Motor neuron (in vitro differentiated cells): ENCODE measurements around the gene TMEM229B. TPM values are rescaled to one million over a fixed set of nuclear protein-coding genes. Genes with fewer than 3 reads are reported as not detected.

Source experiments
- ATAC-seq, 8 experiments: fragments of 200-7000 bp; cut with Tn5 transposase; replicated peaks in 6 of 8; 2 replicates each; pipeline ENCODE4 v1.8.0; 2021; ENCODE audit warnings: mild to moderate bottlenecking in 8 of 8, moderate library complexity in 8 of 8
- H3K27ac ChIP-seq, 2 donors: fragments of 250-450 bp; sonication (Bioruptor Pico); 2 replicates each; pipeline ENCODE4 v1.9.0; 2021; ENCODE audit warnings: antibody characterized with exemption in 2 of 2, mild to moderate bottlenecking in 2 of 2, moderate library complexity in 1 of 2
- H3K4me1 ChIP-seq, 2 donors: fragments of 250-450 bp; sonication (Bioruptor Pico); replicated peaks in 1 of 2; 2 replicates each; pipeline ENCODE4 v1.6.1; 2021; ENCODE audit warnings: antibody characterized with exemption in 2 of 2, mild to moderate bottlenecking in 2 of 2, moderate library complexity in 1 of 2
- H3K4me3 ChIP-seq, 5 donors: fragments of 250-450 bp; sonication (Bioruptor Pico); 2 replicates each; pipeline ENCODE4 v1.9.0; 2021; ENCODE audit warnings: antibody characterized with exemption in 5 of 5, mild to moderate bottlenecking in 5 of 5, moderate library complexity in 4 of 5
- WGBS, 10 experiments: fragments of 450-650 bp; shearing (Covaris generic); methylation state at CpG; one replicate each; pipeline ENCODE4 v1.0.0; 2022; 5-methylcytosine and 5-hydroxymethylcytosine counted together
- in situ Hi-C, 9 experiments: fragments of 400-800 bp; cut with MboI; loops; one replicate each; pipeline ENCODE4 v1.15.0; 2021; ENCODE audit warnings: low sequenced_read_pairs in 9 of 9, low pct_unique_long_range_greater_than_20kb in 2 of 9; ENCODE audit not compliant: unreplicated experiment in 9 of 9
- total RNA-seq, 8 experiments: library from RNA; unstranded; fragments of 300-600 nt; gene quantifications; 2 replicates each; pipeline versions ENCODE4 v1.2.3 to v1.2.4, GENCODE V29; 2022

TMEM229B gene
- total RNA-seq, result 10 to 100 TPM in 1 of 8 experiments, 1 to 10 TPM in 3, under 1 TPM in 4; 0.38 to 13.3 (median 0.93) TPM

GRCh38 chr14:67487937-67488893 lies at the start of gene TMEM229B:
Gene TMEM229B (minus strand): TSS chr14:67488721. CDS start chr14:67473923, 14,798 bp downstream.
- Histone ChIP-seq H3K4me3 (no peak within 1 kb of the TSS), H3K4me1 (peaks cover 0 to 6% of the 10 kb centered on the region in 2 donors), H3K27ac (no peak within 1 kb of the TSS)
- whole genome bisulfite sequencing, 10 experiments, result 40 to 95% (median 87%) methylated on average over 2 to 4 of the region's 13 CpGs; no CpG with 5 or more reads in 6 of the 10 experiments
- ATAC-seq, result peak in 1 of 8 experiments; percentile 18
- in situ Hi-C loops, result no loop called here

- no peak for ATAC-seq
- H3K4me3 ChIP-seq, result no peak overlapping the region
- no peaks in the 10 kb centered on the region for H3K4me1 ChIP-seq
- in situ Hi-C loops, result no loop called here
- H3K27ac ChIP-seq, result no peak overlapping the region
- 8 to 100% (median 93%) methylated on average over 1 to 3 of the region's 3 CpGs; no CpG with 5 or more reads in 4 of the 10 experiments for WGBS, 10 experiments
These were observed 49.2 kb upstream of the TMEM229B start for GRCh38 chr14:67537736-67538135.

- H3K4me1 ChIP-seq, result no peaks in the 10 kb centered on the region
- ATAC-seq, result no peak
- in situ Hi-C loops, result no loop called here
- WGBS, 10 experiments, result 60 to 94% (median 73%) methylated on average over 1 to 4 of the region's 4 CpGs; no CpG with 5 or more reads in 5 of the 10 experiments
- no peak overlapping the region for H3K27ac ChIP-seq
- H3K4me3 ChIP-seq, result no peak overlapping the region
These were observed 47.6 kb upstream of the TMEM229B start for GRCh38 chr14:67536087-67536486.

- peak overlapping the region; percentile 54 to 99 (median 84) for H3K4me3 ChIP-seq
- ATAC-seq, result peak in 5 of 8 experiments; percentile 17 to 39 (median 35)
- H3K27ac ChIP-seq, result peak overlapping the region in 1 of 2 donors; percentile 28
- in situ Hi-C loops, result no loop called here
- 0 to 95% (median 19%) methylated on average over 1 to 6 of the region's 6 CpGs; no CpG with 5 or more reads in 4 of the 10 experiments for WGBS, 10 experiments
- H3K4me1 ChIP-seq, result no peaks in the 10 kb centered on the region
These were observed 45.2 kb upstream of the TMEM229B start for GRCh38 chr14:67533754-67534085.

GRCh38 chr14:67532998-67533753 lies 44.7 kb upstream of the TMEM229B start, which contains the start of gene PLEKHH1:
Gene PLEKHH1 (plus strand): TSS chr14:67533290. CDS start chr14:67541868, 8,578 bp downstream.
- in situ Hi-C loops, result no loop called here
- peak within 1 kb of the TSS in 1 of 2 donors; percentile 28 for H3K27ac ChIP-seq
- ATAC-seq, result peak; percentile 90 to 99 (median 94)
- H3K4me1 ChIP-seq, result no peaks in the 10 kb centered on the region
- H3K4me3 ChIP-seq, result peak within 1 kb of the TSS; percentile 54 to 99 (median 84)
- 0 to 20% (median 0%) methylated on average over 1 to 3 of the region's 86 CpGs; no CpG with 5 or more reads in 6 of the 10 experiments for WGBS, 10 experiments

- no peak for ATAC-seq
- no peak overlapping the region for H3K27ac ChIP-seq
- in situ Hi-C loops, result no loop called here
- no peaks in the 10 kb centered on the region for H3K4me1 ChIP-seq
- peak overlapping the region; percentile 54 to 99 (median 84) for H3K4me3 ChIP-seq
- 0 to 82% (median 64%) methylated on average over 1 to 10 of the region's 23 CpGs; no CpG with 5 or more reads in 1 of the 10 experiments for WGBS, 10 experiments
These were observed 44.1 kb upstream of the TMEM229B start for GRCh38 chr14:67532606-67532997.

GRCh38 chr14:67529947-67530935 lies 41.7 kb upstream of the TMEM229B start:
- in situ Hi-C loops, result no loop called here
- Histone ChIP-seq H3K4me1 (no peaks in the 10 kb centered on the region), H3K27ac (no peak overlapping the region), H3K4me3 (no peak overlapping the region)
- WGBS, 10 experiments, result 59 to 100% (median 83%) methylated on average over 1 to 5 of the region's 5 CpGs; no CpG with 5 or more reads in 3 of the 10 experiments
- no peak for ATAC-seq

GRCh38 chr14:67528276-67528675 lies 39.8 kb upstream of the TMEM229B start:
- no peak overlapping the region for H3K4me3 ChIP-seq
- H3K27ac ChIP-seq, result no peak overlapping the region
- in situ Hi-C loops, result no loop called here
- H3K4me1 ChIP-seq, result peaks cover 6 to 12% of the 10 kb centered on the region in 2 donors
- ATAC-seq, result no peak
- 100% methylated on average over 1 of the region's 1 CpG; no CpG with 5 or more reads in 8 of the 10 experiments for WGBS, 10 experiments

- Histone ChIP-seq H3K27ac (no peak overlapping the region), H3K4me1 (peaks cover 6 to 12% of the 10 kb centered on the region in 2 donors), H3K4me3 (no peak overlapping the region)
- WGBS, 10 experiments, result 31 to 100% (median 73%) methylated on average over 2 to 4 of the region's 5 CpGs; no CpG with 5 or more reads in 4 of the 10 experiments
- ATAC-seq, result no peak
- in situ Hi-C loops, result no loop called here
These were observed 39.2 kb upstream of the TMEM229B start for GRCh38 chr14:67527756-67528155.

GRCh38 chr14:67526676-67527459 lies 38.3 kb upstream of the TMEM229B start:
- WGBS, 10 experiments, result 0 to 89% (median 67%) methylated on average over 1 to 6 of the region's 8 CpGs; no CpG with 5 or more reads in 1 of the 10 experiments
- peak in 7 of 8 experiments; percentile 32 to 95 (median 87) for ATAC-seq

GRCh38 chr14:67526181-67526580 lies 37.7 kb upstream of the TMEM229B start:
- H3K4me3 ChIP-seq, result no peak overlapping the region
- in situ Hi-C loops, result no loop called here
- 42 to 100% (median 75%) methylated on average over 1 to 5 of the region's 6 CpGs; no CpG with 5 or more reads in 2 of the 10 experiments for WGBS, 10 experiments
- no peak for ATAC-seq
- peaks cover 6 to 12% of the 10 kb centered on the region in 2 donors for H3K4me1 ChIP-seq
- H3K27ac ChIP-seq, result no peak overlapping the region

More at GRCh38 chr14:67526676-67527459, 38.3 kb upstream of the TMEM229B start:
- no peak overlapping the region for H3K27ac ChIP-seq
- H3K4me1 ChIP-seq, result peaks cover 6 to 12% of the 10 kb centered on the region in 2 donors
- H3K4me3 ChIP-seq, result no peak overlapping the region
- in situ Hi-C loops, result no loop called here
